HG02642 (cell line): Measurements from ENCODE around the gene TSEN54.

Source experiments
- ATAC-seq: cut with Tn5 transposase; IDR thresholded peaks from one replicate; pipeline ENCODE4 v1.9.1; 2021; ENCODE audit warnings: mild to moderate bottlenecking; ENCODE audit not compliant: unreplicated experiment, poor library complexity

The TSEN54 gene

DNA sequence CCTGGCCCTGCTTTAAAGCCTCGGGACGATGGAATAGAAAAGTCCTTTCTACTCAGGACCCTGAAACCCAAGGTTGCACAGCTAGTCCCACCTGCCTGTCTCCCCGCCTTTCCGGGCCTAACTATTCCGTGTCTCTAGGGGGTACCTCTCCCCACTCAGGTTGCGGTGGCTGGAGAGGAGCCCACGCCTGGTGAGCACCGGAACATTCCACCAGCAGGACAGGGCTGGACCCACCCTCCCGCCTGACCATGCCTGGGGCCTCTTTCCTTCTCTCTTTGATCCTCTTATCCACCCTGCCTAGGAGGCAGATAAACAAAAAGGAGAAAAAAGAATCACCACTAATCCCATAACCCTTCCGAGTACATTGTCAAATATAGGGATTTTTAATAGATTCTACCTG lies 20.0 kb downstream of the TSEN54 start:
- no peak for ATAC-seq

DNA sequence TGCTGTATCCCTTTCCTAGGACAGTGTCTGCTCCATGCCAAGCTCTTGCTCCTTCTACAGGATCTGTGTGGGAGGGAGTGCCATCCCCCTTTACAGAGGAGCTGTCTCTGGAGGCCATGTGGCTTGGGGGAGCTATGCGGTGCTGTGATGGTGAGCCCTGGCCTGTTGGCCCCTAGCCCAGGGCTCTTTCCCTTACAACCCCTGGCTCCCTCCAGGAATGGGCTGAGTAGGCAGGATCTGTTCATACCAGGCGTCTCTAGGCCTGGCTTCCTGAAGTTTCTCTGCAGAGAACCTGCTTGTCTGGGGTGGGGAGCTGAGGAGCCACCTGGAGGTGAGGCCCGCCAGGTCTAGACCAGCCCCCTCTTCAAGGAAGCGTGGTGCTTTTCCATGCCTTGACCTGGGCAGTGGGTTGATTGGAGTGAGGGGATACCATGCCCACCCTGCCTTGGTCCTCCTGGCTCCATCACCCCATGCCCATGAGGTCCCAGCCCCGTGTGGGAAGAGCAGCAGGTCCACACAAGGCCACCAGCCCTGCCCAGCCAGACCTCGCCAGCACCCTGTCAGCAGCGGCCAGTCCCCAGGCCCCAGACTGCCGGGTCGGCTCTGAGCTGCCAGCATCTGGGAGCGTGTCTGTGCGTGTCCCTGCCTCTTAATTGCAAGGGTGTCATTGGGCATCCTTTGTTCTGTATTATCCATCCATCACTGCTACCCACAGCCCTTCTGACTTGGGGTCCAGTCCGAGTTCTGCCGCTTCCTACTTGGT lies 23.8 kb downstream of the TSEN54 start:
- no peak for ATAC-seq

DNA sequence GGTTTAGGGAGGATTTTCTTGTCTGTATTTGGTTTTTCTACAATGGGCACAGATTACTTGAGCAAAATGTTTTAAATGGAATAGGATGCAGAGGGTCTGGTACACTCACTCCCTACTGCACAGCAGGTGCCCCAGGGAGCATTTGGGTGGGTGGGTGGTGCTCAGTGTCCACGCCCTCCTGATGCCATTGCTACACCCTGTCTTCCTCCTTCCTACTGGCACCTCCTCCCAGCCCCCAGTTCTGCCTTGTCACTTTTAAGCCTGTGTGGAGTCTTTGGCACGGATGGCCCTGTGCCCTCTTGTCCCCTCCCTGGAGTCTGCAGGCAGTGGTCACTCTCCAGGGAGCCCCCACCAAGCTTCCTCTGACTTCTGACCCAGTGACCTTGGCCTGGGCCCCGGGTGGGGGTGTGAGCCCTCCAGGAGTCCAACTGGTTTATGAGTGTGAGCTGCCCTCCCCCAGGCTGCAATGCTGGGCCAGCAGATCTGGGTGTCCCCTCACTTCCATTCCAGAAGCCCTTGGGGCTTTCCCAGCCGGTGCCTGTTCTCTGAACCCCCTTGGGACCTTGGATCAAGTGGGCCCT lies 24.7 kb downstream of the TSEN54 start:
- ATAC-seq, result no peak

DNA sequence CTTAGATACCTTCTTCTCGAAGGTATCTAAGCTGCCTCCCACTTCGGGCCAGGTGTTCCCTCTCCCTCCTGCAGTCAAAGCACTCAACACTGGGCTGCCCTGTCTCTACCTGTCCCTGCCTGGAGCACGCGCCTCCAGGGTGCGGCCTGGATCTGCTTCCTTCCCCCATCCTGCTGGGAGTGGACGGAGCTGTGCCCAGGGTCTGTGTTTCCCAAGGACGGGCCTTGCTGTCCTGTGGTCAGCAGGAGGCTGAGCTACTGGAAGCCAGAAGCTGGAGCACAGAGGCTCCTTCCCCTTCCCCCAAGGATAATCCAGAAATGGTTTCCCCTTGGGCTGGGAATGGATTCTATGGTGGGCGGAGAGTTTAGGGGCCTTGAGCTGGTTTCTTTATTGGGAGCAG lies 25.9 kb downstream of the TSEN54 start:
- no peak for ATAC-seq

DNA sequence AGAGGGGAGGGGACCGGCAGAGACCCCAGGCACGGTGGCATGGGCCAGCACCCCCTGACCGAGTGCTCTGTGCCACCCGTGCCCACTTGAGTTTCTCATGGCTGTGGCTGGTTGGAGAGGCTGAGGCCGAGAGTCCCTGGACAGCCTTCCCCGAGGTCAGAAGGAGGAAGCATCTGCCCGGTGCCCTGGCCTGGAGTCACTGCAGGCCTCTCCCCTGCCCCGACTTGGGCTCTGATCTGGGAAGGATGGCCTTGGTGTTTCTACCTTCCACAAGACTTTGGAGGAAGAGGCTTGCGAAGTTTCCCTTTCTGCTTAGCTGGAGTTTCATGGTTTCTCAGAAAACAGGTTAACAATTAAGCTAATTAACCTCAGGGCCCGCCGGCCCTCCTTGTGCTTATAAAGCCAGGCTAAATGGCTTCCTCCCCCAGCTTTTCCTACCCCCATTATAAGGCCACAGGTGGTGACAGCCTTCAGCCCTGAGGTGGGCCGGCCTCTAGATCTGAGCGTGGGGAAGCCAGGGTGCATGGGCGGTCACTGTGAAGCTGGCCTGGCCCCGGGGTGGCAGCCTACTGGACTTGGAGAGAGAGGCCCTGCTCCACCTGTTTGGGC lies 26.5 kb downstream of the TSEN54 start:
- no peak for ATAC-seq

DNA sequence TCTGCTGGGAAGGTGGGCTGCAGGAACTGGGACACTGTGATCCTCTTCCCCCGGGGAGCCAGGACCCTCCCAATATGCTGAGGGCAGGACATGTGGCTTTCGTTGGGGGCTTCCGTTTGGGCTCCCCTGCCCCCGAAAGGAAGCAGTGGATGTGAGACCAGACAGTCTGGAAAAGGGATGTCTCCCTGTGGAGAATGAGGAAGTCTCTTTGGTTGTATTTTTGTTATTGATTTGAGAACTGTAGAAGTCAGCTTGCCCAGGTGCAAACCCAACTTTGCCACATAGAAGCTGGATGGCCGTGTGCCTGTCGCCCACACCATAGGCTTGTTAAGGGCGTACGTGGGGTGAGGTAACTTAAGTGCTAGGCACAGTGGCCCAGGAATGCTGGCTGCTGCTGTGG lies 27.9 kb downstream of the TSEN54 start:
- no peak for ATAC-seq

DNA sequence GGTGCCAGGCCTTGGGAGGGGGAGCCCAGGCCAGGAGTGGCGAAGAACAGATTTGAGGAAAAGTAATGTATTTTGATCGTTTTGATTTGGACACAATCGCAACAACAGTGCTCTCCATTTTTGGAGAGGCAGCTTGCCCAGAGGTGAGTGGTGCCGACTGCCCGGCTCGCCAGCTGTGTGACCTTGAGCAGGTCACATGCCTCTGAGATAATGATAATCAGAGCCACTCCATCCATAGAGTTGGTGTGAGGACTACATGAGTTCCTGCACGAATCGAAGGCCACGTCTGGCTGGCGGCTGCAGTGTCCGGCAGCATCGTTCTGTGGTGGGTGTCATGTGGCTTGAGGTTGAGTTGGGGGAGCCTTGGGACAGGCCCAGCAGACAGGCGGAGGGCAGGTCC lies 29.9 kb downstream of the TSEN54 start:
- ATAC-seq, result no peak

DNA sequence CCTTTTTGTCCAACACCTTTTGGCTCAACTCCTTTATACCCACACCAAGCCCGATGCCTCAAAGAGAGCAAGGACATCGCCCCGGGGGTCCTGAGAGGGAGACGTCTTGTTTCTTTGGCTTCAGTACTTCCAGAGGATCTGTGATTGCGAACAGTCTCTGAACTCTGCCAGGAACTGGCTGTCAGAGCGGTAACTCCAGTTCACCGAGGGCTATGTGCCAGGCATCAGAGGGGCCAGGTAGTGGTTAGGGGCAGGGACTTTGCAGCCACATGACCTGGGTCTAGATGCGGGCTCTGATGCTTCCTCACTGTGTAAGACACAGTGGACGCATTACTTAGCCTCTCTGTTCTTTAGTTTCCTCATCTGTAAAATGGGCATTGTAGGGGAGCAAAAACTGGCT lies 30.8 kb downstream of the TSEN54 start:
- no peak for ATAC-seq

DNA sequence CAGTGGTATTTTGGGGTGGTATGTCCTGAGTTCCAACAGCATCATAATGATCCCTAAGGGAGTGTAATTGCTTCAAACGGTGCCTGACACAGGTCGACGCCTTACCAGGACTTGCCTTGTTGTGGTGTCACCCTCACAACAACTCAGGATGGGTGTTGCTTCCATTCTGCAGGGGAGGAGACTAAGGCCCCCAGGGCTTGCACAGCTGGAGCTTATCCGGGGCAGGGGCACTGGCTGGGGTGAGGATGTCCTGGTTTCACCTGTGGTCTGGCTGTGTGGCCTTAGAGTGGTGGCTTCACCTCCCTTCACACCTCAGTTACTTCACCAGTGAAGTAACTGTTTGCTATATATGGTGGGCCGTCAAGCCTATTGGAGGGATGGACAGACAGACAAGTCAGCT lies 32.5 kb downstream of the TSEN54 start:
- no peak for ATAC-seq

DNA sequence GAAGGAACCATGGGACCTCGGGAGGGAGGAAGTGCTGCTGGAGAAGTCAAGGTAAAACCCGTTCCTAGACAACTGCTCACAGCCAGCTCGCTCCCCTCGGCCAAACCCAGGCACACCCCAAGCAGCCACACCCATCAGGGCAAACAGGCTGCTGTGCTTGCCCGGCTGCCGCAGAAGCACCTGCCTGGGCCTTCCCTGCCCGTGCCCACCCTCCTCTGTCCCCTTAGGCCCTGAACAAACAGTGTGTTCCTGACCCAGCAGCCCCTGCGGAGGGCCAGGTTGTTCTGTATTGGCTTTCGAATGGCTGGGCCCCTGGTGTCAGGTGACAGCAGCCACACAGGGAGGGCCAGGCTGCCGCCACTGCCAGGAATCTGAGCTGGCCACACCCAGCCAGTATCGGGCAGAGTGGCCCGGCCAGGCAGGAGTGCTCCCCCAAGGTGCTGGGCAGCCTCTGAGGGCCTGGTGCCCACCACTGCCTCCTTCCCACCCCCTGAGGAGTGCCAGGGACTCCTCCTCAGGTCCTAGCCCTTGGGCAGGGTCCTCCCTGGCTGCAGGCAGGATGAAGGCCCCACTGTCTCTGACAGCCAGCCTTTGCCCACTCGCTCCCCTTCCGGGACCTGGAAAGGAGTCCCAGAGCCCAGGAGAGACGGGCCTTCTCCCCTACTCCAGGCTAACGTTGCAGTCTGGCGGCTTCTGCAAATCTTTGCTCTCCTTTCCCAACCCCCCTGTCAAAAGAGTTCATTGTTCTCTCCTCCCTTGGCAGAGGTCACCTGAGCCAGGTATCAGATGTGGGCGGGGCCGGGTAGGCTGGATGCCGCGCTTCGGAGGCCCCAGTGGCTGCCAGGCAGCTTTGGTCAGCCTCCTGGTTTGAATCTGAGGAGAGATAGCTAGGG lies 33.2 kb downstream of the TSEN54 start:
- ATAC-seq, result no peak

DNA sequence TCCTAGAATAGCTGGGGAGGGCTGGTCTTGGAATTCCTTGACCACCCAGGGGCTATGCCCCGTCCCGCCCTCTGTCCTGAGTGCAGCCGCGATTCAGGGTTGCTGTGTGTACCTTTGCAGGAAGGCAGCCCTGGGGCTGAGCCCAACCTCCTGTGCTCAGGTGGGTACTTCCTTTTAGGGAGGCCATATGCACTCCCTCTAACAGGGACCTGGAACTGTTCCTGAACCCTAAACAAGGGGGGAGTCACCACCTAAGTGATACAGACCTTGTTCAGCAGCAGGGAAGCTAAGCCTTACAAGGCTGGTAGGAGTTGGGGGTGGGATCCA lies 33.8 kb downstream of the TSEN54 start:
- ATAC-seq, result no peak

DNA sequence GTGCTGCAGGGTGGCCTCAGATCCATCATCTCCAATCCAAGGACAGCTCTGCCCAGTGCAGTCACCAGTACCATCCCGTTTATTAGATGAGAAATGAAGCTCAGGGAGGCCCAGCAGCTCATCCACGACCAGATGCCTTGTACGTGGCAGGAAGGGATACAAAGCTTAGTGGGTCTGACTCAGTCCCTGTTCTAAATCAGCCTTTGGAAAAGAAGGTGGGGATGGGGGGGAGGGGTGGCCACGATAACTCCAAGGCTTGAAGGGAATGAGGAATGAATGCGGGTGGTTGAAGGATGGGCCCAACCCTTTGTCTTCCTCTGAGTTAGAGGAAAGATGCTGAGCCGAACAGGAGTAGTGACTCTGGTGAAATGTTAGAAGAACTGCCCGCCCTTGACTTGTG lies 34.9 kb downstream of the TSEN54 start:
- ATAC-seq, result no peak

DNA sequence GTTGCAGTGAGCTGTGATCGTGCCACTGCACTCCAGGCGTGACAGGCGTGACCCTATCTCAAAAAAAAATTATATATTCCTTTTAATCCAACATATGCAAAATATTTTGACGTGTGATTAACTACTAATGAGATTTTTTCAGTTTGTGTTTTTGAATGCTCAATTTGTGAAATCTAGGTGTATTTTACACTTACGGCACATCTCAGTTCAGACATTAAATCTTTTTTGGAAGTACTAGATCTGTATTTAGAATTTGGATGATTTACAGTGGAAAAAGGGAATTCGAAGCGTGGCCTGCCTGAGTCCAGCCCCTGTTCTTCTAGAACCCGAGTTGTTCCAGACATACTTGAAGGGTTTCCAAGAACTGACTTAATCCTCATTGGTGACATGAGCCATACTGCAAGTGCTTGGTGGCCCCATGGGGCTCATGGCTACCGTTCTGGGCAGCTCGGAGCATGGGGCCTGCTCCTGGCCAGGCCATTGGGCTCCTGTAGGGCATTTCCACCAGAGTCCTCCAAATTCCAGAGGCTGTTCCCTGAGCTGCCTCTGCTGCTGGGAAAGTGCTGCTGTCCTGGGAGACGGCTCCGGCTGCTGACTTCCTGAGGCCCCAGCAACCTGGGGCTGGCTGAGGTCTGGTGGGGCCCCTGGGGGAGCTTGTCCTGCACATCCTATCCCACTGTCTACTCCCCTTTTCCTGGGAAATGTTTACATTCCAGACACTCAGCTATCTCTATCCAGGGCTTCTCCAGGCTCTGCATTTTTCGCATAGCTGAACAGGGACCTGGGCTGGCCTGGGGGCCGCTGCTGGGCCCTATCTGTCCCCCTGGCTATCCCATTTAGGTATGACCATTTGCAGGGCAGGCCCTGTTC lies 36.3 kb downstream of the TSEN54 start:
- no peak for ATAC-seq

DNA sequence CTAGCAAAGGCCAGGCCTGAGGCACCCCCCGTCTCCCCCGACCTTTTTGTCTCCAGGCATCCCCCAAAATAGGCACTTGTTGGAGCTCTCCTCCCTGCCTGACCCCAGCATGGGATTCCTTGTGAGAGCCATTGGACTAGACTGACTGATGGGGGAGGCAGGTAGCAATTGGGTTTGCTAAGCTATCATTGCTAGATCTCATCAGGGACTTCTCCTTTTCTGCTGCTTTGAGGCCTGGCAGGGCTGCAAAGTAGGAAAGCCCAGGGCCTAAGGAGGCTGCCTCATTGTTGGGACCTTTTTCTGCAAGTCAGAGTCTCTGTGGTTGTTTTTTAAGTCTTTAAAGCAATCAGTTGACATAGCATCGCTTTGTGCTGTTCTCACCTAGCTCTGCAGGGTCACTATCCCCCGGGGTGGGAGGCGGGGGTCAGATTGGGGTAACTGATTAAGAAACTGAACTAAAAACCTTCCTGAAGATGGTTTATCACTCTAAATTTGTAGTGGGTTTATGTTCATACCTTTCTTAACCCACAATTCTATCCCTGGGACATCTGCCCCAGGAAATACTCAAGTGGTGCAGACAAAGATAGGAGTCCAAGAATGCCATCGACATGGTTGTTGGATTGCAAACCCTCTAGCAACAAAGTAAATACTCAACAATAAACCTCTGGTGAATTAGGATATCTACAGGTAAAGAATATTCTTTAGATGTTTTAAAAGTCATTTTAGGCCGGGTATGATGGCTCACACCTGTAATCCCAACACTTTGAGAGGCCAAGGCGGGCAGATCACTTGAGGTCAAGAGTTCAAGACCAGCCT lies 37.2 kb downstream of the TSEN54 start:
- ATAC-seq, result no peak

DNA sequence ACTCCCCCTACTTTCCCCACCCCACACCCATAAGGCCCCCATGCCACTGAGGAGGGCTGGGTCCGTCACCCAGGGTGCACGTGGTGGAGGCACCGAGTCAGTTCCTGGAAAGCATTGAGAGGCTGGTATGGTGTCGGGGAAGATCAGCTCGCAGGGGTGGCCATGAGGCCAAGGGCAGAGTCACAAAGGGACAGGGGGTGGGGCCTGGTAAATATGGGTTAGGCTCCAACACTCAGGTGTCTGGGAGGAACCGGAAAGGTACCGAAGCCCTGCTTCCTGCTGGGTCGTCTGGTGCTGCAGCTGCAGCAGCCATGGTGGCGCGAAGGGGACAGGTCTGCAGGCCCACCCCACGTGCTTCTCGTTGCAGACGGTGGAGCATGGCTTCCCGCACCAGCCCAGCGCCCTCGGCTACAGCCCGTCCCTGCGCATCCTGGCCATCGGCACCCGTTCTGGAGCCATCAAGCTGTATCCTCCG lies 39.4 kb downstream of the TSEN54 start:
- ATAC-seq, result no peak

DNA sequence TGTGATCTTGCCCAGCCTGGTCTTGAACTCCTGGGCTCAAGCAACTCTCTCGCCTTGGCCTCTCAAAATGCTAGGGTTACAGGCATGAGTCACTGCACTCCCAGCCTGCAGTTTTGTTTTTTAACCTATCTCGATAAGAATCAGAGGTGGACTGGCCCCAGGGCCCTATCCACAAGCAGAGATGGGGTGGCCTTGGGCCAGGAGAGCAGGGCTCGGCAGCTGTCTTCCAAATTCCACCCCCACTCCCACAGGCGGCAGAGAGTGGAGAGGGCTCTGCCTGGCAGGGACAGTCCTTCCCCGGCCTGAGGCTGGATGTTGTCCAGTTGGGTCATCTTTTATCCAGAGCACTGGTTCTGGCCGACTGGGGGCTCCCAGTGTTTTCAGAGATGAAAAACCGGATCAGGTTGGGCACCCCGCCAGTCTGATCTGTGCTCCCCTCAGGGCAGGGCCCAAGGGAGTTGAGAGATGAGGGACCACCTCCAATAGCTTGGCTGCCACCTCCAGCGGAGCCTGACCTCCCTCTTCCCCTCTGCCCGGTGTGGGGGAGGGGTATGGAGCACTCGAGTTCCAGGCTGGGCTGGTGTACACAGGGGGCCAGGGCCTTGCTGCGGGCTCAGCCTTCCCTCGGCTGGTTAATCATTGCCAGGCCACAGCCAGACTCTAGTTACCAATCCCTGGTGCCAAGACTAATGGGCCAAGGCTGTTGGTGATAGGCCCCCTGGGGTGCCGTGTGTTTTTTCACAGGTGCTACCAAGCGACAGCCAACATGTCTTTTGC lies 40.9 kb downstream of the TSEN54 start:
- no peak for ATAC-seq

DNA sequence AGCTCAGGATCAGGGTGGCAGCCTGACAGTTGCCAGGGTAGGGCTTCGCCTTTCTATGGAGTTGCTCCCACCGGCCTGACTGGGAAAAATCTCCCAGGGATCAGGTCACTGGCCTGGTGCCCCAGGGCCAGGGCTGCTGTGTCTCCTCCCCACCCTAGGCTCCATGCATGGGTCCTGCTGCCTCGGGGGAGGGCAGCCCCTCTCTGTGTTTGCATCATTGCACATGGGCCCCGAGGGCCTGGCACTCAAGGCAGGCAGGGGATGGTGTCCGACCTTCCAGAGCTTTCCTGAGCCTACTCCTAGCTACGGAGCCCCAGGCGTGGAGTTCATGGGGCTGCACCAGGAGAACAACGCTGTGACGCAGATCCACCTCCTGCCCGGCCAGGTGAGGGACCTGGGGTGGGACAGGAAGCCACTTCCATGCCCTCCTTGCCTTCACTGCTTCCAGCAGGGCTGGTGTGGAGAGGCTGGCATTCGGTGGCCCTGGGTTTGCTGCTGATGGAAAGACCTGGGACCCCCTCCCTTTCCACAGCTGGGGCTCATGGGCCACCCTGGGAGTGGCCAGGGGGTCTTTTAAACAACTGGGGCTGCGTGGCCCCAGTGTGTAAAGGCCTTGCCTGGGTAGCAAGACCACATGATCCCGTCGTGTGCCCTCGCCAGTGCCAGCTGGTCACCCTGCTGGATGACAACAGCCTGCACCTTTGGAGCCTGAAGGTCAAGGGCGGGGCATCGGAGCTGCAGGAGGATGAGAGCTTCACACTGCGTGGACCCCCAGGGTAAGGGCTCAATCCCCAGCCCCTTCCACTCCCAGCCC lies 41.7 kb downstream of the TSEN54 start:
- ATAC-seq, result no peak
